A549 (cell line): ENCODE measurements around the gene TRIOBP. TPM values are rescaled to one million over a fixed set of nuclear protein-coding genes. Genes with fewer than 3 reads are reported as not detected.
A peak's percentile ranks its signal among the peaks of the same experiment; 100 is the strongest.

ENCODE experiments used
- ATAC-seq, 2 experiments: fragments of 200-7000 bp in 1 of 2; fragments of >200 bp in 1 of 2; cut with Nextera tagmentation in 1 of 2; cut with Tn5 transposase in 1 of 2; 3 replicates each; pipeline versions ENCODE4 v1.8.0 to v1.9.1; 2018 to 2020; ENCODE audit warnings: mild to moderate bottlenecking in 1 of 2, moderate library complexity in 1 of 2
- CTCF ChIA-PET: fragments of 300-600 bp; sonication (Branson Sonifier 250); formaldehyde crosslinking; extraction: SDS; loops from one replicate; lab custom pipeline; 2021; ENCODE audit warnings: antibody characterized with exemption, inconsistent platforms; lab: Yijun Ruan, JAX
- POLR2A ChIA-PET: fragments of 350-600 bp; formaldehyde crosslinking; extraction: SDS; loops from one replicate; lab custom pipeline; 2021; ENCODE audit warnings: antibody characterized with exemption, inconsistent platforms; lab: Yijun Ruan, JAX
- DNase-seq, 2 experiments: peaks; one replicate each; pipeline versions ENCODE4 v3.0.0 to v3.0.0-alpha.2; 2011 to 2016; ENCODE audit warnings: low read depth in 1 of 2, low spot score in 1 of 2
- FAIRE-seq: peaks from 2 replicates; lab custom pipeline; 2011; peaks lifted over from hg19 to GRCh38; lab: Jason Lieb, UNC
- H3K27ac ChIP-seq, 2 experiments: fragments of >200 bp; sonication (Bioruptor Twin); formaldehyde crosslinking; 3 replicates each; pipeline ENCODE4 v1.5.1; 2016 to 2017
- H3K4me1 ChIP-seq: fragments of >200 bp; sonication (Bioruptor Twin); formaldehyde crosslinking; 3 replicates; pipeline ENCODE4 v1.6.1; 2016
- H3K4me2 ChIP-seq: fragments of >200 bp; sonication (Bioruptor Twin); formaldehyde crosslinking; 3 replicates; pipeline ENCODE4 v1.6.1; 2016
- H3K4me3 ChIP-seq: fragments of >200 bp; sonication (Bioruptor Twin); formaldehyde crosslinking; 3 replicates; pipeline ENCODE4 v1.5.1; 2016
- H3K9me3 ChIP-seq: fragments of >200 bp; sonication (Bioruptor Twin); formaldehyde crosslinking; 3 replicates; pipeline ENCODE4 v1.6.1; 2016
- ATOH8 ChIP-seq: fragments of 250-450 bp; sonication (Bioruptor Pico); IDR thresholded peaks from 2 replicates; pipeline ENCODE4 v1.5.0; 2020; ENCODE audit warnings: low read depth, mild to moderate bottlenecking, moderate library complexity
- BCL3 ChIP-seq: fragments of >200 bp; sonication (Bioruptor Twin); formaldehyde crosslinking; IDR thresholded peaks from 3 replicates; pipeline ENCODE4 v1.6.1; 2016
- CHD2 ChIP-seq: fragments of 150-350 bp; IDR thresholded peaks from 2 replicates; pipeline ENCODE4 v1.6.1; 2014; ENCODE audit warnings: low read length; ENCODE audit not compliant: partially characterized antibody
- CHD4 ChIP-seq: fragments of 200-600 bp; sonication (generic); IDR thresholded peaks from 2 replicates; pipeline ENCODE4 v1.6.1; 2016; ENCODE audit warnings: antibody characterized with exemption, mild to moderate bottlenecking, borderline replicate concordance
- FOSB ChIP-seq: fragments of 250-450 bp; sonication (Bioruptor Pico); IDR thresholded peaks from 2 replicates; pipeline ENCODE4 v1.5.0; 2020; ENCODE audit warnings: mild to moderate bottlenecking, moderate library complexity
- FOSL2 ChIP-seq, 2 experiments: fragments of 450-650 bp in 1 of 2; fragments of >200 bp in 1 of 2; sonication (Bioruptor Twin) in 1 of 2; formaldehyde crosslinking; IDR thresholded peaks; 2 replicates each; pipeline versions ENCODE4 v1.5.0 to v1.6.1; 2016 to 2020; ENCODE audit warnings: mild to moderate bottlenecking in 1 of 2, moderate library complexity in 1 of 2
- GATA3 ChIP-seq: IDR thresholded peaks from 2 replicates; pipeline ENCODE4 v1.6.1; 2012; ENCODE audit warnings: borderline replicate concordance
- HES2 ChIP-seq: fragments of >200 bp; sonication (Bioruptor Twin); formaldehyde crosslinking; IDR thresholded peaks from 2 replicates; pipeline ENCODE4 v1.6.1; 2016
- JUN ChIP-seq, 2 experiments: fragments of >200 bp; sonication (Bioruptor Twin); formaldehyde crosslinking; IDR thresholded peaks; 2 replicates in 1 of 2; 3 replicates in 1 of 2; pipeline ENCODE4 v1.6.1; 2016 to 2017
- KDM5A ChIP-seq: fragments of 200-600 bp; sonication (generic); IDR thresholded peaks from 2 replicates; pipeline ENCODE4 v1.6.1; 2016; ENCODE audit warnings: antibody characterized with exemption, mild to moderate bottlenecking
- MAFK ChIP-seq: fragments of 450-650 bp; IDR thresholded peaks from 2 replicates; pipeline ENCODE4 v1.6.1; 2014; ENCODE audit not compliant: partially characterized antibody
- MAX ChIP-seq: IDR thresholded peaks from 2 replicates; pipeline ENCODE4 v1.6.1; 2012
- MAZ ChIP-seq: fragments of 150-350 bp; IDR thresholded peaks from 2 replicates; pipeline ENCODE4 v1.6.1; 2014; ENCODE audit warnings: antibody characterized with exemption, low read depth, low read length, borderline replicate concordance
- MYC ChIP-seq: IDR thresholded peaks from 2 replicates; pipeline ENCODE4 v1.6.1; 2012; ENCODE audit warnings: mild to moderate bottlenecking, inconsistent platforms, low read length, improper control_type of control experiment, borderline replicate concordance
- PHF8 ChIP-seq: fragments of 200-600 bp; sonication (generic); IDR thresholded peaks from 2 replicates; pipeline ENCODE4 v1.6.1; 2016; ENCODE audit warnings: low read depth, mild to moderate bottlenecking, antibody characterized with exemption, moderate library complexity, borderline replicate concordance
- POLR2AphosphoS2 ChIP-seq: conservative IDR thresholded peaks from 2 replicates; pipeline ENCODE4 v1.6.1; 2012; ENCODE audit warnings: low read length, improper control_type of control experiment, inconsistent platforms
- RAD21 ChIP-seq, 2 experiments: fragments of >200 bp in 1 of 2; sonication (Bioruptor Twin) in 1 of 2; formaldehyde crosslinking in 1 of 2; IDR thresholded peaks in 1 of 2; conservative IDR thresholded peaks in 1 of 2; 2 replicates in 1 of 2; 3 replicates in 1 of 2; pipeline ENCODE4 v1.6.1; 2012 to 2018; ENCODE audit warnings: inconsistent platforms in 1 of 2
- RCOR1 ChIP-seq: fragments of 150-350 bp; IDR thresholded peaks from 2 replicates; pipeline ENCODE4 v1.6.1; 2014; ENCODE audit warnings: antibody characterized with exemption, low read length, low read depth
- RNF2 ChIP-seq: fragments of 200-600 bp; sonication (generic); IDR thresholded peaks from 2 replicates; pipeline ENCODE4 v1.6.1; 2016; ENCODE audit warnings: low read depth, mild to moderate bottlenecking, antibody characterized with exemption, moderate library complexity, borderline replicate concordance
- SMC3 ChIP-seq: fragments of >200 bp; sonication (Bioruptor Twin); formaldehyde crosslinking; IDR thresholded peaks from 3 replicates; pipeline ENCODE4 v1.6.1; 2018; ENCODE audit warnings: inconsistent platforms
- SREBF2 ChIP-seq: fragments of 450-650 bp; IDR thresholded peaks from 2 replicates; pipeline ENCODE4 v1.6.1; 2014; ENCODE audit warnings: mild to moderate bottlenecking, moderate library complexity
- USF2 ChIP-seq: fragments of 450-650 bp; IDR thresholded peaks from 2 replicates; pipeline ENCODE4 v1.6.1; 2014; ENCODE audit warnings: antibody characterized with exemption
- ZC3H11A ChIP-seq: fragments of 450-650 bp; IDR thresholded peaks from 2 replicates; pipeline ENCODE4 v1.6.1; 2014; ENCODE audit warnings: antibody characterized with exemption, mild to moderate bottlenecking
- WGBS: methylation state at CpG from one replicate; pipeline ENCODE4 v1.1.6; 2017; ENCODE audit errors: missing lambda C conversion rate; 5-methylcytosine and 5-hydroxymethylcytosine counted together
- polyA plus RNA-seq, 4 experiments: library from polyadenylated mRNA; depleted of rRNA in 3 of 4; stranded (reverse); fragments of >200 nt; fragmentation: RNase III in 1 of 4; extraction: RNeasy Plus Mini Kit Qiagen cat#74134 plus additional on column Dnase treatment in 1 of 4; gene quantifications; 2 replicates in 3 of 4; 3 replicates in 1 of 4; pipeline ENCODE4 v1.2.3, GENCODE V29; 2011 to 2017

Gene TRIOBP
- polyA plus RNA-seq, 2 of the 4 experiments (the other 2 are of a cell fraction), result 15.7 to 26.0 TPM

- TF ChIP-seq RAD21 (conservative IDR thresholded peaks at IDR 0.05 in 1 of 2, IDR thresholded peaks at IDR 0.05 in 1 of 2) (peak; percentile 70 to 76), PHF8 (no peak), CHD4 (no peak), FOSB (CRISPR knock-in tag) (no peak), GATA3 (no peak), SMC3 (peak; percentile 75; the same call in 2 of the 3 replicates), MAX (no peak)
Observed at GRCh38 chr22:37681556-37682049, 15.2 kb upstream of the TRIOBP start (continued).

GRCh38 chr22:37684803-37685615 lies 11.8 kb upstream of the TRIOBP start:
- no peaks in the 10 kb centered on the region for H3K9me3 ChIP-seq
- H3K4me3 ChIP-seq, result no peak overlapping the region
- no peak for DNase-seq
- POLR2A ChIA-PET, result interaction anchor here (0.6 to 0.7 kb wide), 2 partner anchors 8 to 41 kb away, joined by 3 to 4 read pairs; no protein-coding TSS in a partner anchor
- peaks cover 26% of the 10 kb centered on the region for H3K4me1 ChIP-seq
- ATAC-seq, result no peak
- TF ChIP-seq JUN (IDR thresholded peaks at IDR 0.05), result no peak
- no peak for TF ChIP-seq ATOH8 (CRISPR knock-in tag)
- no peak for TF ChIP-seq FOSL2 (IDR thresholded peaks at IDR 0.05)
- no peak for TF ChIP-seq FOSL2 (CRISPR knock-in tag; IDR thresholded peaks at IDR 0.05)
- TF ChIP-seq MYC, result no peak
- TF ChIP-seq CHD2, result no peak
- no peak for TF ChIP-seq RCOR1
- TF ChIP-seq POLR2AphosphoS2, result no peak
- TF ChIP-seq SMC3, result no peak
- no peak for TF ChIP-seq SREBF2
- TF ChIP-seq ZC3H11A, result no peak
- no peak for TF ChIP-seq HES2
- H3K4me2 ChIP-seq, result no peak overlapping the region
- peak overlapping the region in 1 of 2 experiments; percentile 98; a peak in 1 of 6 replicates for H3K27ac ChIP-seq
- 67% methylated on average over 16 of the region's 16 CpGs for WGBS
- FAIRE-seq, result no peak
- CTCF ChIA-PET, result interaction anchor here (0.8 to 6.6 kb wide), 6 partner anchors 8 to 67 kb away, joined by 3 to 44 read pairs (median 5); no protein-coding TSS in a partner anchor

- CTCF ChIA-PET, result interaction anchor here (1.9 to 6.6 kb wide), 4 partner anchors 10 to 106 kb away, joined by 5 to 44 read pairs (median 5); no protein-coding TSS in a partner anchor
- POLR2A ChIA-PET, result interaction anchor here (1.0 to 2.1 kb wide), 6 partner anchors 10 to 119 kb away, joined by 3 to 8 read pairs (median 4); partner anchors contain the start of genes LGALS1, PDXP and TRIOBP
- FAIRE-seq (peak; percentile 39), DNase-seq (peak; percentile 62 to 90), ATAC-seq (peak; percentile 91 to 95)
- Histone ChIP-seq H3K27ac (peak within 1 kb of the TSS; percentile 98 to 99), H3K4me2 (peak within 1 kb of the TSS; percentile 91), H3K4me1 (peaks cover 16% of the 10 kb centered on the region), H3K9me3 (no peaks in the 10 kb centered on the region), H3K4me3 (peak within 1 kb of the TSS; percentile 96)
- WGBS, result 5% methylated on average over 53 of the region's 62 CpGs
- TF ChIP-seq JUN (IDR thresholded peaks at IDR 0.05) (peak in 1 of 2 experiments; percentile 36; a peak in 1 of 5 replicates), KDM5A (peak; percentile 57; the same call in 1 of the 2 replicates), USF2 (no peak), FOSL2 (IDR thresholded peaks at IDR 0.05) (no peak), FOSL2 (CRISPR knock-in tag; IDR thresholded peaks at IDR 0.05) (peak; percentile 27; the same call in 1 of the 2 replicates), MAX (peak; percentile 92), MAZ (no peak), MYC (no peak), RNF2 (no peak), BCL3 (no peak), PHF8 (peak; percentile 77), MAFK (no peak)
Observed at GRCh38 chr22:37686002-37686982, 10.6 kb upstream of the TRIOBP start, which contains the start of gene NOL12. NOL12 (plus strand) TSS chr22:37686343; CDS start chr22:37686393, 50 bp downstream.
